Measurements from ENCODE around the gene MOSPD3.

DNA sequence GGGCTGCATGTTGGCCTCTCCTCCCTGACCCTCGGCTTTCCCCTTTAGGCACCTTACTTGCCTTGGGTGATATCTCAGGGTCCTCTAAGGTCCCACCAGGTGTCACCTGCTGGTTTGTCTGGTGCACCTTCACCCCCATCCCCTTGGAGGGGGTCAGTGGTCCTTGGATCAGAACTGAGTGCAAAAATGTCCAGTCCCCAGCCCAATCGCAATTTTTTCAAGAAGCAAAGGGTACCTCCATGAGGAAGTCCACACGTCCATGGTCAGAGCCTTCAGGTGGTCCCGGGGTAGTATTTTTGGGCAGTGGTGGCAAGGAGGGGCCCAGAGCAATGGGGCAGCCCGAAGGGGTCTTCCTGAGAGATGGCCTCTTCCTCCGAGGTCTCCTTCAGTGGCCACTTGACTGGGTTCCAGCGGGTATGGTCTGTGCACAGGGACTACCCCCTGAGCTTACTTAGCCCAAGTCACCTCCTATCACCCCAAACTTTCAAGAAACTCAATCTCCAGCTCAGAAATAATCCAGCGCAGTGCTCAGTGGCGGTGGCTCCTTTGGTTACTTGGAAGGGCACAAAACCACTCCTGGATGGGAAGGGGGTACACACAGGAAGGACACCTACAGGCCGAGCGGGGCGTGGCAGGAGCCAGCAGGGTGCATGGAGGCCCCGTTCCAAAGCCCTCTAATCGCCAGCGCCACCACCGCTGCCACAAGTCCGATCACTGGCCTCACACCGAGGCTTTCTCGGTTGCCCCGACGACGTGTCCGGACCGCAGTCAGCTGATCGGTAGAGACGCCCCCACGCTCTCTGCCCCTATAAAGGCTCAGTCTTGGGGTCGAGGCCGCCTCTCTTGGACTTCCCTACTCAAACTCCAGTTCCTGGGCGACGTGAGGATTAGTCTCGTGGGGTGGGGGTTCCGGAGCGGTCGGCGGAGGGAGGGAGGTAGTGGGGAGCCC, 43.2 kb upstream of the MOSPD3 start:
- TF ChIP-seq PPARA (CRISPR knock-in tag; IDR thresholded peaks at IDR 0.05; ENCODE audit: borderline replicate concordance) (no peak), ESRRG (CRISPR knock-in tag; IDR thresholded peaks at IDR 0.05) (no peak), GLIS3 (CRISPR knock-in tag; IDR thresholded peaks at IDR 0.05) (no peak), ARNTL (CRISPR knock-in tag; IDR thresholded peaks at IDR 0.05; ENCODE audit: borderline replicate concordance, low read depth) (no peak)
- TF ChIP-seq, protein P1, sequence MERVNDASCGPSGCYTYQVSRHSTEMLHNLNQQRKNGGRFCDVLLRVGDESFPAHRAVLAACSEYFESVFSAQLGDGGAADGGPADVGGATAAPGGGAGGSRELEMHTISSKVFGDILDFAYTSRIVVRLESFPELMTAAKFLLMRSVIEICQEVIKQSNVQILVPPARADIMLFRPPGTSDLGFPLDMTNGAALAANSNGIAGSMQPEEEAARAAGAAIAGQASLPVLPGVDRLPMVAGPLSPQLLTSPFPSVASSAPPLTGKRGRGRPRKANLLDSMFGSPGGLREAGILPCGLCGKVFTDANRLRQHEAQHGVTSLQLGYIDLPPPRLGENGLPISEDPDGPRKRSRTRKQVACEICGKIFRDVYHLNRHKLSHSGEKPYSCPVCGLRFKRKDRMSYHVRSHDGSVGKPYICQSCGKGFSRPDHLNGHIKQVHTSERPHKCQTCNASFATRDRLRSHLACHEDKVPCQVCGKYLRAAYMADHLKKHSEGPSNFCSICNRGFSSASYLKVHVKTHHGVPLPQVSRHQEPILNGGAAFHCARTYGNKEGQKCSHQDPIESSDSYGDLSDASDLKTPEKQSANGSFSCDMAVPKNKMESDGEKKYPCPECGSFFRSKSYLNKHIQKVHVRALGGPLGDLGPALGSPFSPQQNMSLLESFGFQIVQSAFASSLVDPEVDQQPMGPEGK (CRISPR knock-in tag; IDR thresholded peaks at IDR 0.05; ENCODE audit: borderline replicate concordance), result no peak

All from SK-N-SH treated with all-trans-retinoic acid at 6 μM for 48 hours (cell line).